Hematopoietic multipotent progenitor cell treated with erythropoietin and hydrocortisone succinate and interleukin-3 and kit ligand, for 17 days (in vitro differentiated cells): ENCODE results near the gene APAF1.

Experiments used
- DNase-seq: peaks from one replicate; pipeline ENCODE4 v3.0.0-alpha.2; 2015; ENCODE audit warnings: low spot score

APAF1 gene

DNA sequence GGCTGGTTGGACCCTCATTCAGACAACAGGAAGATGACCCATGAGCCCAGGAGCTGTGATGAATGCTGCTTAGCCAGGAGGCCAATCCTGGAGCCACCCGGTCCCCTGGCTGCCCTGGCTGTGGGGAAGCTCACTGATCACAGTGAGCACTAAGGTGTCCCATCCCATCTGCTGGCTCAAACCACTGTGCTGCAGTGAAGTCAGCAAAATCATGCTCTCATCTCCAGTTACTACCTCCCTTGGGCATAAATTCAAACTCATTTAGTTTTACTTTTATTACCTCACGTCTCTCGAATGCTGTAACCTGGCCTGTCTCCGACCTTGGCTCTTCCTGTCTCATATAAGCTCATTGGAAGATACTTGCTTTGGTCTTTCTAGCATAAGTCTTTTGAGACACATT lies 112.4 kb downstream of the APAF1 start:
- DNase-seq = no peak

DNA sequence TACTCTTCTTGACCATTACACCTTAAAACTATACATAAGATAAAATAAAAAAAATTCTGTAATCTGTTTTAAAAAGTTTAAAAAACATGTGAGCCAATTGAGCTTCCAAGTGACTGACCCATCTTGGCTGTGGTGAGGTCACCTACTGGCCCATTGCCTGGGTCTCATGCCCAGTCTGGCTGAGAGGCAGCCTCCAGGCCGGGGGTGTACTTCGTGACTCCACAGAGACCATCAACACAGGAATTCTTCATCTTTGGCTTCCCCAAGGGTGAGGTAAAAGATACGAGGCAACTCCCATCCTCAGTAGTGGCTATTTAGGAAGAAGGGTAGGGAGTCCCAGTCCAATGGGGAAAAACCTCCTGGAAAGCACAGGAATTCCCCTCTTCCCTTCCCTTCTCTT lies 113.2 kb downstream of the APAF1 start:
- no peak for DNase-seq

DNA sequence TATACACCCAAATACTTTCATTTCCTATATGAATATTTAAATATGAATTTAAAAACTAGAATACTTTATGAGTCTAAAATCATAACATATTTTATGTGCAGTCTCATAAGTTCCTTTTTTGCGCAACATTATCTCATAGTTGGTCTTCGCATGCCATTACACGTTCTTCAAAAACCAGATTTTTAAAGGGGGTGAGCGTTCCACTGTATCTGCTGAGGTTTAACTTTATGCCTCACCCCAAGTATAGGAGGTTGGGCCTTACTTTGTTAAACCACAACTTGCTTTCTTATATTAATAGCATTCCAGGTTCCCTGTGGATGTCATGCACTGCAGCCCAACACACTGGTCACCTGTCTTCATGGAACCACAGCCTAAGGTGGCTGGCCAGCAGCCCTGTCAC lies 118.6 kb downstream of the APAF1 start:
- no peak for DNase-seq

DNA sequence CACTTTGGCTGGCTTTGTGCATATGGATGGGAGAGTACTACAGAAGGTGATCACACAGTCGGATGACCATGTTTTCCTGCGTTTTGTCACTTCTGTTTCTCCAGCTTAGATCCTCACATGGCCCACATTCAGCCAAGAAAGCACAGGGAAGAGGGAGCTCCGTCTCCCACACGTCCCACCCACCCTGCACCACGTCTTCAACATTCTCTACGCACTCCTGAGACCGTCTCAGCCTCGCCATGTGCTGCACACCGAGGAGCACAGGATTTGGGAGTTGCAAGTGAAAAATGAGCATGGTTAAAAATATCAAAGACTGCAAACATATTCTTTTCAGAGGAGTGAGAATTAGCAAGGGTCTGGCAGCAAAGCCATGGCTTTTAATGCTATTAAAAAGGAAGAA lies 122.2 kb downstream of the APAF1 start:
- DNase-seq = no peak

DNA sequence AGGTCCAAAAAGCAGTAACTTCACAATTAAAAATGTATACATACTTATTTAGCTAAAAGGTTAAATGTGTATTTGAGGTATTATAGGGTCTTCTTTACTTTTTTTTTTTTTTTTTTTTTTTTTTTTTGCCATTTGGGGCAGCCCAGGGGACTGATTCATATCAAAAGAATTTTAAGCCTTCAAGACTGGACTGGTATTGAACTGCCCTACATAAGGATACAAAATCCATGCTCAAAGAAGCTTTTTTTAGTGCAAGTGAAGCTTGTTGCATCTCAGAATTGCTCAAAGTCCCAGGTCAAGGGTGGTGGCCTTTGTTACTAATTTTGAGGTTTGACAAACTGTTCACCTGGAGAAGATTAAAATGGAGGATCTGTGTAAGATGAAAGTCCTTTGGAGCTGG lies 124.0 kb downstream of the APAF1 start:
- DNase-seq = no peak

DNA sequence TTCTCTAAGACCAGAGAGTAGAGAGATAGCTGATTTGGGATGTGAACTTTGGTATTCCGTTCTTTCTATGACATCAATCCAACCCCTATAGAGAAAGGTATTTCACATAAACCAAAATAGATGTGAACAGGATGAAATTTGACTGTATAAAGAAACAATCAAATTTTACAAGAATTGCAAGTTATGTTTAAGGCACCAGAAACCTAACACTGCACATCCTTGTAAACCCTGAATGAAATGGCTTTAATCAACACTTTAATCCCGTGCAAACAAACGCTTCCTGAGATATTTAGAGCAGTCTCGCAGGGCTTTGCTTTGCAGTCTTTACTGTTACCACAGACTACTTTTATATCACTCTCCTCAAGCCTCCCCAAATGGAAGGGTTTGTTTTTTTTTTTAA lies 125.1 kb downstream of the APAF1 start:
- no peak for DNase-seq

DNA sequence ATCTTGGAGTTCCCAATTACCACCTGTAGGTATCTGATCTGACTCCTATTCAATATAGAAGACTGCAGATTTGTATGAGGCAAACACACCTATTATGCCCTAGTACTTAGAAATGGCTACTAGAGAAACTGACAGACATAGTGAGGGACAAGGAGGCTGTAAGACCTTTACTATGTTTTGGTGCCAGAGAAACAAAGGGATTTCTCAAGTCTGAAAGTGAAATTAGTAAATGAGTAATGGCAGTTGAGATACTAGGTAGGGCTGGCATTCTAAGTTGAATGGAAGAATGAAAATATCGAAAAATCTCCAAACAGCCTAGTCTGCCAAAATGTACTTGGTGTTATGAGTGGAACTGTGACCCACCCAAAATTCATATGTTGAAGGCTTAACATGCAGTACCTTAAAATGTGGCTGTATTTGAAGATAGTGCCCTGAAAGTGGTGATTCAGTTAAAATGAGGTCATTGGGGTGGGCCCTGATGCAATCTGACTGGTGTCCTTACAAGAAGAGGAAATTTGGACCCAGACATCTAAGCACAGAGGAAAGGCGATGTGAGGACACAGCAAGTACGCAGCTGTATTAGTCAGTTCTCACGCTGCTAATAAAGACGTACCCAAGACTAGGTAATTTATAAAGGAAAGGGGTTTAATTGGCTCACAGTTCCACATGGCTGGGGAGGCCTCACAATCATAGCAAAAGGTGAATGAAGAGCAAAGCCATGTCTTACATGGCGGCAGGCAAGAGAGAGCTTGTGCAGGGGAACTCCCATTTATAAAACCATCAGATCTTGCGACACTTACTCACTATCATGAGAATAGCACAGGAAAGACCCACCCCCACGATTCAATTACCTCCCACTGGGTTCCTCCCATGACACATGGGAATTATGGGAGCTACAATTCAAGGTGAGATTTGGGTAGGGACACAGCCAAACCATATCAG lies 127.0 kb downstream of the APAF1 start:
- DNase-seq = no peak

DNA sequence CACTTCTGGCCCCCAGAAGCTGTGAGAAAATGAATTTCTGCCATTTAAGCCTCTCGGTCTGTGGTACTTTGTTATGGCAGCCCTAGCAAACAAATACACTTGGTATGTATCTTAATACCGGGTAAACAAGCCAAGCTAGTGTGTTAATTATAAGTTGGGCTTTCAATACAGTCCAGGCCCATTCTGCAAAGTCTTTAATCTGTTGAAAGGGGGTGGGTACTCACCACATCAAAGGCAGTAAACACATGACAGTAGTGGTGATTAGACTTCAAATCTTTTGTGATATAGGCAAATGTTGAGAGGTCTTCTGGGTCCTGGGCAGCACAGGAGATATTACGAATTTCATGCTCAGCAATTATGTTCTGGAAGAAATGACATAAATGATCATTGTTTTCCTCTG lies 127.7 kb downstream of the APAF1 start:
- DNase-seq = no peak

DNA sequence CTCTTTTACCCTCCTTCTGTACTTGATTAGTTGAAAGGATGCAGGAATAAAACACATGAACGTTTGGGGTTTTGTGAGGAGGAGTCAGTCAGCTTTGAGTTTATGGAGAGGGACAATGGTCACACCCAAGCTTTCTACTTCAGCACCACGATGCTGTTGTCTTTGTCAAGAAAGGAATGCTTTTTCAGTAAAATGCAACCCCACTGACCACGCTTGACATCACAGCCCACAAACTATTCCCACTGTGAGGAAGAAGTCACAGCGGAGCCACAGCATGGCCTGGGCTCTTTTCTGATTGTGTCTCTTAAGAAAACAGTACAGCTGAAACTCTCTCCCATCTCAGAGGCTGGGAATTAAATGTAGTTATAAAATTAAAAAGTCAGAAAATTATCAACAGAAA lies 135.2 kb downstream of the APAF1 start:
- no peak for DNase-seq

DNA sequence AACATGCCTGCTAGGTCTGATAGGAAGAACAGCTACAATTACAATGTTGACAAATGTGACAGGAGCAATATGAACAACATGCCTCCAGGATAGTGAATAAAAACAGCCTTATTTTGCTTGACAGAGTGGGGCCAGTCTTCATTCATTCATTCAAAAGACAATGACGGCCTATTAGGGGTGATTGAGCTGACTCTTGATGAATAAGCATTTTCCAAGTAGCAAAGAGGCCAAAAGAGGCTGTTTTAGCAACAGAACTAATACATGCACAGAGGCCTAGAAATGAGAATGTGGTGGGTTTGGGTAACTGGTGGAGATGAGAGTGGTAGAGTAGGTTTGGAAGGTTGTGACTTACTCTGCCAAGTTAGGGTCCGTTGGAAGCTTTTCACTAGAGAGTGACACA lies 138.3 kb downstream of the APAF1 start:
- no peak for DNase-seq
